GM12801 (cell line): ENCODE measurements around the gene IPO7.

Experiments
- CTCF ChIP-seq: IDR thresholded peaks from one replicate; pipeline ENCODE4 v1.5.1; 2011; ENCODE audit warnings: control low read depth; ENCODE audit not compliant: insufficient read length; ENCODE audit errors: extremely low read depth

Gene IPO7

DNA sequence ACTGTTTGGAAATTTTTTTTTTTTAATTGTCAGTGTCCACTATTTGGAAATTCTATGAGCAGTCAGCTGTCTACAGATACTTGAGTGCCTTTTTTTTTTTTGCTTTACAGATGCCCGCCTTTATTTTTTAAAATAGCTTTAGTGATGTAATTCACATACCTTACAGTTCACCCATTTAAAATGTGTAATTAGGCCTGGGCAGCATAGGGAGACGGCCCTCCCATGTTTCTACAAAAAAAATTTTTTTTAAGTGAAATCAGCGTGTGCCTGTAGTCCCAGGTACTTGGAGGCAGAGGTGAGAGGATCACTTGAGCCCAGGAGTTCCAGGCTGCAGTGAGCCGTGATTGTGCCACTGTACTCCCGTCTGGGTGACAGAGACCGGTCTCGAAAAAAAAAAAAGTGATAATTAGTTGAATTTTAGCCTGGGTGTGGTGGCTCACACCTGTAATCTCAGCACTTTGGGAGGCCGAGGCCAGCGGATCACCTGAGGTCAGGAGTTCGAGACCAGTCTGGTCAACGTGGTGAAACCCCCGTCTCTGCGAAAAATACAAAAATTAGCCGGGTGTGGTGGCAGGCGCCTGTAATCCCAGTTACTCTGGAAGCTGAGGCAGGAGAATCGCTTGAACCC lies 77.8 kb downstream of the IPO7 start:
- no peak for TF ChIP-seq CTCF

- no peak for TF ChIP-seq CTCF
Observed at GRCh38 chr11:9462806-9463537, 78.5 kb downstream of the IPO7 start.

DNA sequence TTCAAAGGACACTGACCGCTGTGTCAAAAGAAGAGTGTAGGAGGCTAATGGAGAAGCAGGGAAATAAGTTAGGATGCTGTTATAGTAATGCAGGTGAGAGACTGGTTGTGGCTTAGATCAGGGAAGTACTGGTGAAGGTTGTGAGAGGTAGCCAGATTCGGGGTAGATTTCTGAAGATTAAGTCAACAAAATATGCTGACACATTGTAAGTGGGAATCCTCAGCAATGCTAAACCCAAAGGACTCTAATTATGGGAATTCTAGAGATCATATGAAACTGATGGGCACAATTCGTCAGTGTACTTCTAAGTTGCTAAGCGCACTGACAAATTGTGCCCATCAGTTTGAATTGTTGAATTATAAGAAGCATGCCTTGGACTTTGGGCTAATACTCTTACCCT lies 86.3 kb downstream of the IPO7 start:
- no peak for TF ChIP-seq CTCF

DNA sequence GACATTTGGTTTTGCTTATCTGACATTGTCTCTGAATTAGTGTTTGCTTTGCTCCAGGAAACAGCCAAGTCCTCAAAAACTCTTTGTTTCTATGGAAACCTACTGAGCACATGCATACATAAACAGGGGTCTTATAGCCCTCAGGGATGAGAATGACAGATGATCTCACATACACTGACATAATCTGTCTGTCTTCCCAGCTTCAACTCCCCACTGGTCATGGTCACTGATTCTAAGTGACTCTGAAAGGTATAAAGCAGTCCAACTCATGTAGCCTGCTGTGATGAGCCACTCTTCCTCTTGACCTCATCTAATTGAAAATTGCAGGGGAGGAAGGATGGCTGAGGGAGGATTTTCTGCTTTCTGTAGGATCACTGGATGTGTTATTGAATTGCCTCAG lies 89.0 kb downstream of the IPO7 start:
- TF ChIP-seq CTCF, result no peak

- no peak for TF ChIP-seq CTCF
Observed at GRCh38 chr11:9479899-9480298, 95.4 kb downstream of the IPO7 start.

GRCh38 chr11:9489080-9489765 lies 104.8 kb downstream of the IPO7 start:
- no peak for TF ChIP-seq CTCF

GRCh38 chr11:9490376-9490775 lies 105.9 kb downstream of the IPO7 start:
- no peak for TF ChIP-seq CTCF
